HFF-Myc (cell line): Measurements from ENCODE around the gene MRPS12.

Experiments
- DNase-seq: peaks from one replicate; pipeline ENCODE4 v3.0.0-alpha.2; 2011; ENCODE audit warnings: low read depth; ENCODE audit errors: extremely low read depth
- H3K4me3 ChIP-seq: replicated peaks from 2 replicates; pipeline ENCODE4 v1.5.1; 2011; ENCODE audit warnings: low read depth, mild to moderate bottlenecking, control low read depth, low read length
- CTCF ChIP-seq: IDR thresholded peaks from 2 replicates; pipeline ENCODE4 v1.5.1; 2012; ENCODE audit warnings: mild to moderate bottlenecking, low read depth, low read length, control low read depth; ENCODE audit errors: missing control alignments

Gene MRPS12

GRCh38 chr19:38892841-38893240, 37.9 kb upstream of the MRPS12 start:
- no peak for DNase-seq
- no peak overlapping the region for H3K4me3 ChIP-seq
- no peak for TF ChIP-seq CTCF

- DNase-seq, result no peak
- TF ChIP-seq CTCF, result no peak
- no peak overlapping the region for H3K4me3 ChIP-seq
Observed at GRCh38 chr19:38893341-38893771, 37.4 kb upstream of the MRPS12 start.

- DNase-seq, result no peak
- TF ChIP-seq CTCF, result no peak
- no peak overlapping the region for H3K4me3 ChIP-seq
Observed at GRCh38 chr19:38894968-38895367, 35.8 kb upstream of the MRPS12 start.

- no peak for TF ChIP-seq CTCF
- H3K4me3 ChIP-seq, result peak overlapping the region; percentile 71
- DNase-seq, result no peak
Observed at GRCh38 chr19:38898788-38899446, 31.8 kb upstream of the MRPS12 start.

- TF ChIP-seq CTCF, result no peak
- H3K4me3 ChIP-seq, result peak within 1 kb of the TSS; percentile 71
- peak; percentile 99 for DNase-seq
Observed at GRCh38 chr19:38899447-38900201, 31.1 kb upstream of the MRPS12 start, which contains the start of the genes NFKBIB and SIRT2. TSS of gene NFKBIB (plus strand) at chr19:38899969. CDS start at chr19:38900033, 64 bp downstream. TSS of gene SIRT2 (minus strand) at chr19:38899618. CDS start at chr19:38899521, 97 bp downstream.

- peak; percentile 16 for DNase-seq
- no peak for TF ChIP-seq CTCF
- H3K4me3 ChIP-seq, result peak overlapping the region; percentile 71
Observed at GRCh38 chr19:38900202-38900629, 30.5 kb upstream of the MRPS12 start.
